Chondrocyte (in vitro differentiated cells): ENCODE results near the gene IDH2. TPM values are rescaled to one million over a fixed set of nuclear protein-coding genes. Genes with fewer than 3 reads are reported as not detected.

Source experiments
- DNase-seq: peaks from one replicate; pipeline ENCODE4 v3.0.0; 2021; ENCODE audit warnings: mixed read lengths, low spot score
- H3K27ac Mint-ChIP-seq: one replicate; pipeline ENCODE4 v1.8.0; 2021; ENCODE audit warnings: mild to moderate bottlenecking, moderate library complexity, mixed read lengths; ENCODE audit not compliant: unreplicated experiment
- H3K27me3 Mint-ChIP-seq: 2 replicates; pipeline ENCODE4 v1.8.0; 2021; ENCODE audit warnings: low read depth, mixed read lengths
- H3K36me3 Mint-ChIP-seq: 2 replicates; pipeline ENCODE4 v1.8.0; 2021; ENCODE audit warnings: low read depth, mixed read lengths
- H3K4me1 Mint-ChIP-seq: 2 replicates; pipeline ENCODE4 v1.8.0; 2021; ENCODE audit warnings: low read depth, mild to moderate bottlenecking, mixed read lengths
- H3K4me3 Mint-ChIP-seq: one replicate; pipeline ENCODE4 v1.8.0; 2021; ENCODE audit warnings: mild to moderate bottlenecking, moderate library complexity, mixed read lengths; ENCODE audit not compliant: unreplicated experiment
- H3K9me3 Mint-ChIP-seq: 2 replicates; pipeline ENCODE4 v1.8.0; 2021; ENCODE audit warnings: low read depth, mixed read lengths
- CTCF ChIP-seq: fragments of 200-600 bp; sonication (generic); IDR thresholded peaks from 2 replicates; pipeline ENCODE4 v1.5.0; 2021; ENCODE audit warnings: antibody characterized with exemption, mild to moderate bottlenecking, moderate library complexity
- total RNA-seq: library from RNA; stranded (reverse); gene quantifications from 3 replicates; pipeline ENCODE4 v1.2.1, GENCODE V29; 2021

IDH2 gene
- total RNA-seq, 1 donor from 2014 or later, result 126 TPM

- no peak for TF ChIP-seq CTCF
- no peaks in the 10 kb centered on the region for H3K27me3 Mint-ChIP-seq
- H3K4me1 Mint-ChIP-seq, result peaks cover 7% of the 10 kb centered on the region
- H3K9me3 Mint-ChIP-seq, result no peaks in the 10 kb centered on the region
- no peak overlapping the region for H3K4me3 Mint-ChIP-seq
- H3K27ac Mint-ChIP-seq, result peak overlapping the region; percentile 45
- peaks cover 3% of the 10 kb centered on the region for H3K36me3 Mint-ChIP-seq
- DNase-seq, result no peak
Observed at GRCh38 chr15:90076716-90077115, 25.6 kb downstream of the IDH2 start.

- Mint-ChIP-seq H3K9me3 (no peaks in the 10 kb centered on the region), H3K27me3 (no peaks in the 10 kb centered on the region), H3K4me1 (peaks cover 11% of the 10 kb centered on the region), H3K36me3 (peaks cover 2% of the 10 kb centered on the region), H3K27ac (no peak overlapping the region), H3K4me3 (no peak overlapping the region)
- no peak for DNase-seq
- TF ChIP-seq CTCF, result no peak
Observed at GRCh38 chr15:90075420-90076289, 26.6 kb downstream of the IDH2 start.

GRCh38 chr15:90074916-90075315 lies 27.4 kb downstream of the IDH2 start:
- no peak overlapping the region for H3K27ac Mint-ChIP-seq
- no peak for TF ChIP-seq CTCF
- peaks cover 11% of the 10 kb centered on the region for H3K4me1 Mint-ChIP-seq
- no peak for DNase-seq
- no peaks in the 10 kb centered on the region for H3K9me3 Mint-ChIP-seq
- H3K27me3 Mint-ChIP-seq, result no peaks in the 10 kb centered on the region
- no peak overlapping the region for H3K4me3 Mint-ChIP-seq
- peaks cover 2% of the 10 kb centered on the region for H3K36me3 Mint-ChIP-seq

GRCh38 chr15:90074023-90074422 lies 28.2 kb downstream of the IDH2 start:
- TF ChIP-seq CTCF, result no peak

GRCh38 chr15:90072978-90073640 lies 29.2 kb downstream of the IDH2 start:
- H3K4me1 Mint-ChIP-seq, result peaks cover 11% of the 10 kb centered on the region

More at GRCh38 chr15:90074023-90074422, 28.2 kb downstream of the IDH2 start:
- peaks cover 2% of the 10 kb centered on the region for H3K36me3 Mint-ChIP-seq
- peaks cover 11% of the 10 kb centered on the region for H3K4me1 Mint-ChIP-seq
- H3K27ac Mint-ChIP-seq, result no peak overlapping the region
- H3K9me3 Mint-ChIP-seq, result no peaks in the 10 kb centered on the region
- no peaks in the 10 kb centered on the region for H3K27me3 Mint-ChIP-seq
- no peak overlapping the region for H3K4me3 Mint-ChIP-seq
- no peak for DNase-seq

More at GRCh38 chr15:90072978-90073640, 29.2 kb downstream of the IDH2 start:
- no peak for TF ChIP-seq CTCF
- Mint-ChIP-seq H3K27me3 (no peaks in the 10 kb centered on the region), H3K27ac (no peak overlapping the region), H3K36me3 (peaks cover 2% of the 10 kb centered on the region), H3K9me3 (no peaks in the 10 kb centered on the region), H3K4me3 (no peak overlapping the region)
- DNase-seq, result no peak
